GM10248 (cell line): ENCODE results near the gene SHISA5.

Source experiments
- CTCF ChIA-PET: fragments of 300-600 bp; sonication (Branson Sonifier 250); formaldehyde crosslinking; extraction: SDS; loops from one replicate; lab custom pipeline; 2021; ENCODE audit warnings: antibody characterized with exemption; lab: Yijun Ruan, JAX
- POLR2A ChIA-PET: fragments of 350-650 bp; sonication (Branson Sonifier 250); formaldehyde crosslinking; extraction: SDS; loops from one replicate; lab custom pipeline; 2020; ENCODE audit warnings: antibody characterized with exemption; lab: Yijun Ruan, JAX
- DNase-seq: peaks from one replicate; pipeline ENCODE4 v3.0.0; 2012; ENCODE audit errors: extremely low spot score
- CTCF ChIP-seq: IDR thresholded peaks from 2 replicates; pipeline ENCODE4 v1.5.1; 2012; ENCODE audit warnings: mild to moderate bottlenecking, low read depth; ENCODE audit errors: extremely low read depth, missing control alignments, control extremely low read depth

Gene SHISA5

DNA sequence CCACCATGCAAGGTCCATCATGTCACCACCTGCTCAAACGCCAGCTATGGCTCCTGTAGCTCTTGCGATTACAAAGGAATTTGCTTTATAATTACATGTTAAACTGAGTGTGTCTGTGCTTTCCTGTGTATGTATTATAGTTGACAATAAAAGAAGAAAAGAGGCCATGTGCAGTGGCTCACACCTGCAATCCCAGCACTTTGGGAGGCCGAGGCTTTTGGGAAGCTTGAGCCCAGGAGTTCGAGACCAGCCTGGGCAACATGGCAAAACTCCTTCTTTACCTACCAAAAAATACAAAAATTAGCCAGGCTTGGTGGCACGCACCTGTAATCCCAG lies 30.4 kb downstream of the SHISA5 start:
- TF ChIP-seq CTCF: no peak
- DNase-seq: no peak
- ChIA-PET POLR2A (interaction anchor here (2.0 kb wide), 1 partner anchor 27 kb away, joined by 6 read pairs; the partner anchor contains the start of gene ATRIP), CTCF (interaction anchor here (0.8 to 5.8 kb wide), 17 partner anchors 9 to 279 kb away, joined by 3 to 37 read pairs (median 5); partner anchors contain the start of genes ATRIP, PFKFB4 and SLC26A6)

DNA sequence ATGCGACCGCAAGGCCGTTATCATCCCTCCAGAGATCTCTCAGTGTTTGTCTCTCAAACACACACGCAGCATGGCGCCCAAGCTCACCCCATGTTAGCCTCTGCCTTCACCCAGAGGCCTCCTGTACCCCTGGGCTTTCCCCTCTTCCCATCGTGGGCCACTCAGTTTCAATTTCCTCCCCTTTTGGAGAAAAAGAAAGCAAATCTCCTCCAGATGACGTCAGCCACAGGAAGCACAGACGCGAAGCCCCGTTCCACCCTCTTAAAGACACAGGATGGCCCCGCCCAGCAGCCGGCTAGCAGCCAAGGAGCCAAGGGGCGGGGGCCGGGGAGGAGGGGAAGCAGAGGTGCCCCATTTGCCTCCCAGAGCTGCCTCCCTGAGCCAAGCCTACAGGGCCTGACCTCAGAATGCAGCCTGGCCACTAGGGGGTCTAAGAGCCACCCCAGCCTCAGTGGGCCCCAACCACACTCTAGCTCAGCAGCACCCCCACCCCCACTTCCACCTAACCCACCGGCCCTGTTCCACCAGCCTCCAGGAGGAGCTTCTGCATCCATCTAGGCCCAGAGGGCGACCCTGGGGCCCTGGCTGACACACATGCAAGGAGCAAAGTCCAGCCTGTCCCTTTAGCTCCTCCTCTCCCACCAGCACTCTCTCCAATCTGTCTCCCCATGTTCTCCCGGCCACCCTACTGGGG lies 30.9 kb downstream of the SHISA5 start:
- TF ChIP-seq CTCF: peak; percentile 24
- peak; percentile 95 for DNase-seq
- CTCF ChIA-PET: interaction anchor here (0.8 to 5.8 kb wide), 18 partner anchors 9 to 279 kb away, joined by 3 to 37 read pairs (median 5); partner anchors contain the start of genes ATRIP, PFKFB4 and SLC26A6
- POLR2A ChIA-PET: interaction anchor here (0.8 to 2.0 kb wide), 2 partner anchors 12 to 27 kb away, joined by 3 to 6 read pairs; partner anchors contain the start of gene ATRIP

DNA sequence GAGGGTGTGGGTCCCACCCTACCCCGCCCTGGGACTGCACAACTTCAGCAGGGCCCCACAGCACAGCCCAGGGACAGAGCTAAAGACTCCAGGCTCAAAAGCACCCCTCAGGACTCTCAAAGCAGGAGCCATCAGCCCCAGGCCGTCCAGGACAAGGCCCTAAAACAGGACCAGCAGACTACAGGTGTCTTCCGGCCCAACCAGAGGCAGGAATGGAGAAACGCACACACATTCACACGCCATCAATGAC lies 31.4 kb downstream of the SHISA5 start:
- no peak for DNase-seq
- ChIA-PET POLR2A (interaction anchor here (0.8 to 2.0 kb wide), 2 partner anchors 11 to 26 kb away, joined by 3 to 6 read pairs; partner anchors contain the start of gene ATRIP), CTCF (interaction anchor here (0.8 to 5.8 kb wide), 15 partner anchors 10 to 86 kb away, joined by 3 to 37 read pairs (median 6); partner anchors contain the start of gene ATRIP)
- no peak for TF ChIP-seq CTCF

- CTCF ChIA-PET: interaction anchor here (1.4 to 5.8 kb wide), 3 partner anchors 17 to 34 kb away, joined by 3 to 37 read pairs (median 4); partner anchors contain the start of gene ATRIP
- POLR2A ChIA-PET: no interaction called here
- no peak for DNase-seq
- no peak for TF ChIP-seq CTCF
Observed at GRCh38 chr3:48470286-48470685, 33.7 kb downstream of the SHISA5 start.

- POLR2A ChIA-PET: no interaction called here
- CTCF ChIA-PET: interaction anchor here (1.4 to 5.8 kb wide), 3 partner anchors 16 to 33 kb away, joined by 3 to 37 read pairs (median 4); partner anchors contain the start of gene ATRIP
- no peak for DNase-seq
- TF ChIP-seq CTCF: no peak
Observed at GRCh38 chr3:48469046-48469915, 34.7 kb downstream of the SHISA5 start.

GRCh38 chr3:48468329-48468731 lies 35.6 kb downstream of the SHISA5 start:
- ChIA-PET POLR2A (no interaction called here), CTCF (interaction anchor here (1.0 to 1.5 kb wide), 3 partner anchors 10 to 90 kb away, joined by 3 to 7 read pairs (median 3); no protein-coding TSS in a partner anchor)
- no peak for TF ChIP-seq CTCF

More at GRCh38 chr3:48468329-48468731, 35.6 kb downstream of the SHISA5 start:
- no peak for DNase-seq
